Liver (tissue), 9 donors: Measurements from ENCODE around the gene TTC33. TPM values are rescaled to one million over a fixed set of nuclear protein-coding genes. Genes with fewer than 3 reads are reported as not detected.

Source experiments
- DNase-seq: peaks from one replicate; pipeline ENCODE4 v3.0.0-alpha.2; 2017; ENCODE audit warnings: low spot score
- H3K27ac ChIP-seq, 2 donors: one replicate each; pipeline ENCODE4 v1.7.0; 2013; ENCODE audit warnings: inconsistent platforms in 2 of 2, low read length in 2 of 2, control low read depth in 1 of 2, low read depth in 1 of 2, mild to moderate bottlenecking in 1 of 2
- H3K27me3 ChIP-seq, 4 donors: one replicate each; pipeline versions ENCODE4 v1.6.1 to v1.7.0; 2013; ENCODE audit warnings: low read length in 3 of 4, inconsistent platforms in 1 of 4, mild to moderate bottlenecking in 1 of 4, moderate library complexity in 1 of 4; ENCODE audit not compliant: control insufficient read depth in 4 of 4, insufficient read depth in 4 of 4
- H3K36me3 ChIP-seq, 4 donors: one replicate each; pipeline versions ENCODE4 v1.6.1 to v1.7.0; 2013; ENCODE audit warnings: low read length in 3 of 4, mild to moderate bottlenecking in 3 of 4, low read depth in 1 of 4, moderate library complexity in 1 of 4; ENCODE audit not compliant: control insufficient read depth in 4 of 4, insufficient read depth in 3 of 4
- H3K4me1 ChIP-seq, 4 donors: one replicate each; pipeline versions ENCODE4 v1.6.1 to v1.7.0; 2013; ENCODE audit warnings: low read length in 3 of 4, mild to moderate bottlenecking in 3 of 4, moderate library complexity in 1 of 4; ENCODE audit not compliant: control insufficient read depth in 4 of 4, insufficient read depth in 4 of 4
- H3K4me3 ChIP-seq, 3 donors: one replicate each; pipeline versions ENCODE4 v1.6.1 to v1.7.0; 2013; ENCODE audit warnings: low read length in 3 of 3, control low read depth in 1 of 3, low read depth in 1 of 3, mild to moderate bottlenecking in 1 of 3
- H3K9ac ChIP-seq, 2 donors: one replicate each; pipeline ENCODE4 v1.7.0; 2013; ENCODE audit warnings: low read length in 2 of 2, mild to moderate bottlenecking in 2 of 2, moderate library complexity in 2 of 2, control low read depth in 1 of 2, low read depth in 1 of 2
- H3K9me3 ChIP-seq, 4 donors: one replicate each; pipeline versions ENCODE4 v1.6.1 to v1.7.0; 2013; ENCODE audit warnings: low read length in 3 of 4; ENCODE audit not compliant: control insufficient read depth in 4 of 4
- EGR1 ChIP-seq, 2 donors: IDR thresholded peaks; 2 replicates each; pipeline ENCODE4 v1.6.1; 2016 to 2018; ENCODE audit warnings: antibody characterized with exemption in 2 of 2, low read depth in 2 of 2
- FOXA1 ChIP-seq: IDR thresholded peaks from 2 replicates; pipeline ENCODE4 v1.6.1; 2016; ENCODE audit warnings: antibody characterized with exemption
- FOXA2 ChIP-seq: IDR thresholded peaks from 2 replicates; pipeline ENCODE4 v1.6.1; 2016; ENCODE audit warnings: antibody characterized with exemption
- GABPA ChIP-seq, 2 donors: IDR thresholded peaks in 1 of 2; conservative IDR thresholded peaks in 1 of 2; 2 replicates each; pipeline ENCODE4 v1.6.1; 2016; ENCODE audit warnings: antibody characterized with exemption in 2 of 2, mild to moderate bottlenecking in 1 of 2, moderate library complexity in 1 of 2
- HNF4A ChIP-seq, 2 donors: conservative IDR thresholded peaks; 2 replicates each; pipeline ENCODE4 v1.6.1; 2016; ENCODE audit warnings: antibody characterized with exemption in 2 of 2, mild to moderate bottlenecking in 2 of 2
- HNF4G ChIP-seq: IDR thresholded peaks from 2 replicates; pipeline ENCODE4 v1.6.1; 2016; ENCODE audit warnings: antibody characterized with exemption
- JUND ChIP-seq, 2 donors: IDR thresholded peaks; 2 replicates each; pipeline ENCODE4 v1.6.1; 2016; ENCODE audit warnings: antibody characterized with exemption in 2 of 2
- NR2F2 ChIP-seq: IDR thresholded peaks from 2 replicates; pipeline ENCODE4 v1.6.1; 2016; ENCODE audit warnings: antibody characterized with exemption
- RAD21 ChIP-seq, 2 donors: IDR thresholded peaks; 2 replicates each; pipeline ENCODE4 v1.6.1; 2016; ENCODE audit warnings: antibody characterized with exemption in 2 of 2, mild to moderate bottlenecking in 2 of 2
- RXRA ChIP-seq, 2 donors: IDR thresholded peaks; 2 replicates each; pipeline ENCODE4 v1.6.1; 2017 to 2018; ENCODE audit warnings: antibody characterized with exemption in 2 of 2, mild to moderate bottlenecking in 1 of 2
- SP1 ChIP-seq: IDR thresholded peaks from 2 replicates; pipeline ENCODE4 v1.6.1; 2018; ENCODE audit warnings: antibody characterized with exemption, mild to moderate bottlenecking
- TAF1 ChIP-seq: conservative IDR thresholded peaks from 2 replicates; pipeline ENCODE4 v1.6.1; 2016; ENCODE audit warnings: antibody characterized with exemption, mild to moderate bottlenecking
- YY1 ChIP-seq: IDR thresholded peaks from 2 replicates; pipeline ENCODE4 v1.6.1; 2016; ENCODE audit warnings: antibody characterized with exemption, mild to moderate bottlenecking
- WGBS: extraction: QIAGEN DNeasy Blood & Tissue Kit; methylation state at CpG from one replicate; pipeline ENCODE4 v1.1.7; 2013; 5-methylcytosine and 5-hydroxymethylcytosine counted together
- polyA plus RNA-seq, 2 donors: library from polyadenylated mRNA; stranded (reverse) in 1 of 2; unstranded in 1 of 2; fragments of 200-250 nt in 1 of 2; fragments of >200 nt in 1 of 2; fragmentation: Nextera tagmentation in 1 of 2; extraction: Ambion mirVana in 1 of 2; gene quantifications; one replicate each; pipeline versions ENCODE4 v1.2.1 to v1.2.3, GENCODE V29; 2013 to 2015
- total RNA-seq, 2 donors: library from RNA; depleted of rRNA; stranded (reverse); fragments of >200 nt; gene quantifications; one replicate each; pipeline ENCODE4 v1.2.3, GENCODE V29; 2014
- TF ChIP-seq, protein P1 (sequence below): IDR thresholded peaks from 2 replicates; pipeline ENCODE4 v1.6.1; 2016; ENCODE audit warnings: antibody characterized with exemption
- TF ChIP-seq, protein P2 (sequence below): IDR thresholded peaks from 2 replicates; pipeline ENCODE4 v1.6.1; 2016; ENCODE audit warnings: antibody characterized with exemption, mild to moderate bottlenecking
- TF ChIP-seq, protein P3 (sequence below): IDR thresholded peaks from 2 replicates; pipeline ENCODE4 v1.6.1; 2016; ENCODE audit warnings: antibody characterized with exemption
- TF ChIP-seq, protein P4 (sequence below): IDR thresholded peaks from 2 replicates; pipeline ENCODE4 v1.6.1; 2016; ENCODE audit warnings: antibody characterized with exemption
- TF ChIP-seq, protein P5 (sequence below): fragments of 150-350 bp; IDR thresholded peaks from 2 replicates; pipeline ENCODE4 v1.5.1; 2017; ENCODE audit warnings: improper control_type of control experiment, low read depth, low read length; ENCODE audit not compliant: missing input control
- donor health status: healthy.
- donor health status: healthy.
- donor health status: healthy.
- donor health status: healthy.
- donor health status: healthy.

TTC33 gene
- total and polyA plus RNA-seq, 4 donors = 4.3 to 12.0 (median 7.6) TPM

DNA sequence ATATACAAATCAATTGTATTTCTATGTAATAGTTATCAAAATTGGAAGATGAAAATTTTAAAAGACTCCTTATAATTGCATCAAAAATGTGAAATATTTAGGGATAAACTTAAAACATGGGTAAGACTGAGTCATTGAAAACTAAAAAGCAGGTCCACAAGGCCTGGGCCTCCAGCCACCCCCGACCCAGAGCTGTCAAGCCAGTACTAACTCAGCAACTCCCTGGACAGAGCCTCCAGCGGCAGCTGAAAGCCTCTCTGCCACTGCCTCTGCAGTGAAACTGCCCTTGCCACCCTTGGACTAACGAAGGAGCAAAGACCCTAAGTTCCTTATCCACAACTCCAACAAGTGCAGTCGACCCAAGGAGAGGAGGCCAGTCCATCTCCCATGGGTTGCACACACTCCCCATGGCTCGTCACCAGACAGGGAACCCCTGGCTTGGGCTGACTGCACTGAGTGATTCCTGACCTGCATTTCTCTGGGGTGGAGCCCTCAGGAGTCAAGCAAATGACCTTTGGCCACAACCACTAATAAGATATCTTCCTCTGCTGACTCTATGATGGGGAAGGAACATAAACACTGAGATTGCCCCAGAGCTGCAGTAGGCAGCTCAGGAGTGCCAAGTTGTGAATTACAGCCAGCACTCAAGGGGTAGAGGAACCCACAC is 55.5 kb downstream of the TTC33 start:
- no peak overlapping the region for H3K27ac ChIP-seq
- H3K4me1 ChIP-seq = no peaks in the 10 kb centered on the region
- DNase-seq = no peak
- H3K27me3 ChIP-seq = no peaks in the 10 kb centered on the region
- no peak overlapping the region for H3K4me3 ChIP-seq
- no peak overlapping the region for H3K9ac ChIP-seq
- WGBS = 93% methylated on average over 5 of the region's 5 CpGs
- H3K36me3 ChIP-seq = peaks cover 0 to 2% (median 0%) of the 10 kb centered on the region in 4 donors
- TF ChIP-seq, protein P1, sequence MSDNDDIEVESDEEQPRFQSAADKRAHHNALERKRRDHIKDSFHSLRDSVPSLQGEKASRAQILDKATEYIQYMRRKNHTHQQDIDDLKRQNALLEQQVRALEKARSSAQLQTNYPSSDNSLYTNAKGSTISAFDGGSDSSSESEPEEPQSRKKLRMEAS = no peak
- TF ChIP-seq JUND (IDR thresholded peaks at IDR 0.05) = no peak
- no peak for TF ChIP-seq FOXA2
- TF ChIP-seq NR2F2 = no peak
- no peak for TF ChIP-seq FOXA1
- no peak for TF ChIP-seq GABPA (IDR thresholded peaks at IDR 0.05 in 1 of 2, conservative IDR thresholded peaks at IDR 0.05 in 1 of 2)
- TF ChIP-seq RXRA (IDR thresholded peaks at IDR 0.05) = no peak
- TF ChIP-seq RAD21 (IDR thresholded peaks at IDR 0.05) = no peak
- TF ChIP-seq, protein P2, sequence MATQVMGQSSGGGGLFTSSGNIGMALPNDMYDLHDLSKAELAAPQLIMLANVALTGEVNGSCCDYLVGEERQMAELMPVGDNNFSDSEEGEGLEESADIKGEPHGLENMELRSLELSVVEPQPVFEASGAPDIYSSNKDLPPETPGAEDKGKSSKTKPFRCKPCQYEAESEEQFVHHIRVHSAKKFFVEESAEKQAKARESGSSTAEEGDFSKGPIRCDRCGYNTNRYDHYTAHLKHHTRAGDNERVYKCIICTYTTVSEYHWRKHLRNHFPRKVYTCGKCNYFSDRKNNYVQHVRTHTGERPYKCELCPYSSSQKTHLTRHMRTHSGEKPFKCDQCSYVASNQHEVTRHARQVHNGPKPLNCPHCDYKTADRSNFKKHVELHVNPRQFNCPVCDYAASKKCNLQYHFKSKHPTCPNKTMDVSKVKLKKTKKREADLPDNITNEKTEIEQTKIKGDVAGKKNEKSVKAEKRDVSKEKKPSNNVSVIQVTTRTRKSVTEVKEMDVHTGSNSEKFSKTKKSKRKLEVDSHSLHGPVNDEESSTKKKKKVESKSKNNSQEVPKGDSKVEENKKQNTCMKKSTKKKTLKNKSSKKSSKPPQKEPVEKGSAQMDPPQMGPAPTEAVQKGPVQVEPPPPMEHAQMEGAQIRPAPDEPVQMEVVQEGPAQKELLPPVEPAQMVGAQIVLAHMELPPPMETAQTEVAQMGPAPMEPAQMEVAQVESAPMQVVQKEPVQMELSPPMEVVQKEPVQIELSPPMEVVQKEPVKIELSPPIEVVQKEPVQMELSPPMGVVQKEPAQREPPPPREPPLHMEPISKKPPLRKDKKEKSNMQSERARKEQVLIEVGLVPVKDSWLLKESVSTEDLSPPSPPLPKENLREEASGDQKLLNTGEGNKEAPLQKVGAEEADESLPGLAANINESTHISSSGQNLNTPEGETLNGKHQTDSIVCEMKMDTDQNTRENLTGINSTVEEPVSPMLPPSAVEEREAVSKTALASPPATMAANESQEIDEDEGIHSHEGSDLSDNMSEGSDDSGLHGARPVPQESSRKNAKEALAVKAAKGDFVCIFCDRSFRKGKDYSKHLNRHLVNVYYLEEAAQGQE = no peak
- TF ChIP-seq, protein P3, sequence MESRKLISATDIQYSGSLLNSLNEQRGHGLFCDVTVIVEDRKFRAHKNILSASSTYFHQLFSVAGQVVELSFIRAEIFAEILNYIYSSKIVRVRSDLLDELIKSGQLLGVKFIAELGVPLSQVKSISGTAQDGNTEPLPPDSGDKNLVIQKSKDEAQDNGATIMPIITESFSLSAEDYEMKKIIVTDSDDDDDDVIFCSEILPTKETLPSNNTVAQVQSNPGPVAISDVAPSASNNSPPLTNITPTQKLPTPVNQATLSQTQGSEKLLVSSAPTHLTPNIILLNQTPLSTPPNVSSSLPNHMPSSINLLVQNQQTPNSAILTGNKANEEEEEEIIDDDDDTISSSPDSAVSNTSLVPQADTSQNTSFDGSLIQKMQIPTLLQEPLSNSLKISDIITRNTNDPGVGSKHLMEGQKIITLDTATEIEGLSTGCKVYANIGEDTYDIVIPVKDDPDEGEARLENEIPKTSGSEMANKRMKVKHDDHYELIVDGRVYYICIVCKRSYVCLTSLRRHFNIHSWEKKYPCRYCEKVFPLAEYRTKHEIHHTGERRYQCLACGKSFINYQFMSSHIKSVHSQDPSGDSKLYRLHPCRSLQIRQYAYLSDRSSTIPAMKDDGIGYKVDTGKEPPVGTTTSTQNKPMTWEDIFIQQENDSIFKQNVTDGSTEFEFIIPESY = no peak
- no peak for TF ChIP-seq SP1
- no peak for TF ChIP-seq HNF4G
- TF ChIP-seq, protein P4, sequence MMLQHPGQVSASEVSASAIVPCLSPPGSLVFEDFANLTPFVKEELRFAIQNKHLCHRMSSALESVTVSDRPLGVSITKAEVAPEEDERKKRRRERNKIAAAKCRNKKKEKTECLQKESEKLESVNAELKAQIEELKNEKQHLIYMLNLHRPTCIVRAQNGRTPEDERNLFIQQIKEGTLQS = no peak
- no peak for TF ChIP-seq TAF1
- no peak for TF ChIP-seq HNF4A (conservative IDR thresholded peaks at IDR 0.05)
- no peak for TF ChIP-seq EGR1 (IDR thresholded peaks at IDR 0.05; ENCODE audit: low read depth in 2 of 2)
- TF ChIP-seq, protein P5, sequence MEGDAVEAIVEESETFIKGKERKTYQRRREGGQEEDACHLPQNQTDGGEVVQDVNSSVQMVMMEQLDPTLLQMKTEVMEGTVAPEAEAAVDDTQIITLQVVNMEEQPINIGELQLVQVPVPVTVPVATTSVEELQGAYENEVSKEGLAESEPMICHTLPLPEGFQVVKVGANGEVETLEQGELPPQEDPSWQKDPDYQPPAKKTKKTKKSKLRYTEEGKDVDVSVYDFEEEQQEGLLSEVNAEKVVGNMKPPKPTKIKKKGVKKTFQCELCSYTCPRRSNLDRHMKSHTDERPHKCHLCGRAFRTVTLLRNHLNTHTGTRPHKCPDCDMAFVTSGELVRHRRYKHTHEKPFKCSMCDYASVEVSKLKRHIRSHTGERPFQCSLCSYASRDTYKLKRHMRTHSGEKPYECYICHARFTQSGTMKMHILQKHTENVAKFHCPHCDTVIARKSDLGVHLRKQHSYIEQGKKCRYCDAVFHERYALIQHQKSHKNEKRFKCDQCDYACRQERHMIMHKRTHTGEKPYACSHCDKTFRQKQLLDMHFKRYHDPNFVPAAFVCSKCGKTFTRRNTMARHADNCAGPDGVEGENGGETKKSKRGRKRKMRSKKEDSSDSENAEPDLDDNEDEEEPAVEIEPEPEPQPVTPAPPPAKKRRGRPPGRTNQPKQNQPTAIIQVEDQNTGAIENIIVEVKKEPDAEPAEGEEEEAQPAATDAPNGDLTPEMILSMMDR = no peak
- no peak for TF ChIP-seq YY1
- peaks cover 0 to 1% (median 0%) of the 10 kb centered on the region in 4 donors for H3K9me3 ChIP-seq
